ENCODE measurements around the gene PIGK.

The PIGK gene

GRCh38 chr1:77089756-77090155, 129.5 kb downstream of the PIGK start:
- DNase-seq = no peak

GRCh38 chr1:77085109-77085508, 134.1 kb downstream of the PIGK start:
- DNase-seq = no peak

GRCh38 chr1:77084457-77084856, 134.8 kb downstream of the PIGK start:
- no peak for DNase-seq

GRCh38 chr1:77081834-77082233, 137.4 kb downstream of the PIGK start:
- no peak for DNase-seq

- DNase-seq = no peak
Observed at GRCh38 chr1:77076759-77077158, 142.5 kb downstream of the PIGK start.

GRCh38 chr1:77068013-77068412, 151.2 kb downstream of the PIGK start:
- DNase-seq = peak; percentile 13

GRCh38 chr1:77065693-77066342, 153.4 kb downstream of the PIGK start:
- peak; percentile 93 for DNase-seq

GRCh38 chr1:77064246-77064645, 155.0 kb downstream of the PIGK start:
- peak; percentile 22 for DNase-seq

GRCh38 chr1:77063118-77063517, 156.1 kb downstream of the PIGK start:
- no peak for DNase-seq

- no peak for DNase-seq
Observed at GRCh38 chr1:77061162-77061561, 158.1 kb downstream of the PIGK start.

GRCh38 chr1:77060000-77060399, 159.2 kb downstream of the PIGK start:
- DNase-seq = no peak

- DNase-seq = no peak
Observed at GRCh38 chr1:77057994-77058585, 161.1 kb downstream of the PIGK start.

GRCh38 chr1:77056525-77056924, 162.7 kb downstream of the PIGK start:
- DNase-seq = no peak

GRCh38 chr1:77051425-77051824, 167.8 kb downstream of the PIGK start:
- DNase-seq = no peak

GRCh38 chr1:77048615-77049005, 170.6 kb downstream of the PIGK start:
- DNase-seq = no peak

- no peak for DNase-seq
Observed at GRCh38 chr1:77047978-77048614, 171.1 kb downstream of the PIGK start.

- DNase-seq = no peak
Observed at GRCh38 chr1:77047575-77047974, 171.7 kb downstream of the PIGK start.

- DNase-seq = no peak
Observed at GRCh38 chr1:77044133-77044849, 174.9 kb downstream of the PIGK start.

- DNase-seq = no peak
Observed at GRCh38 chr1:77040826-77041225, 178.4 kb downstream of the PIGK start.

GRCh38 chr1:77039739-77040138, 179.5 kb downstream of the PIGK start:
- DNase-seq = no peak

- no peak for DNase-seq
Observed at GRCh38 chr1:77039111-77039510, 180.1 kb downstream of the PIGK start.

Measured in NCI-H1092 treated with DMSO at 0.1 percent for 48 hours (cell line).